ENCODE data around the gene HDAC4.

DNA sequence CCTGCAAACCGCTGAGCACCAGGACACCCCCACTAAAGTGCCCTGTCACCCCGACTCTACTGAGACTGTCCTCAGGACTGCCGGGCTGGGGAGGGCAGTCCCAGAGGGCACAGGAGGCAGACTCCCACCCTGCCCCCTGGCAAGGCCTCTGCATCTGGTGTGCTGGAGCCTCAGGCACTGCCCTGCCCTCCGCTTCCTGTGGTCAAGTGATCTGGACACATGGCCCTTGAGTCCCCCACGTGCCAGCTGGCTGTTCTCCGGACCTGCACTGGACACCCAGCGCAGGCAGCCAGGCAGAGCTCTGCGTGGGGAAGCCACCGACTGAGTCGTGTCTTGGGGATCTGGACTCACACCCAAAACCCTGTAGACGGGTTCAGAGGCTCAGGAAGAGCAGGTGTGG lies 335.3 kb downstream of the HDAC4 start:
- TF ChIP-seq CTCF (conservative IDR thresholded peaks at IDR 0.05; ENCODE audit: low read length), result no peak
- TF ChIP-seq EZH2phosphoT487 (IDR thresholded peaks at IDR 0.05; ENCODE audit: borderline replicate concordance), result no peak

Measured in Loucy (cell line).